A549 (cell line): ENCODE data around the gene CYP2R1. TPM values are rescaled to one million over a fixed set of nuclear protein-coding genes. Genes with fewer than 3 reads are reported as not detected.

Experiments used
- ATAC-seq, 2 experiments: fragments of 200-7000 bp in 1 of 2; fragments of >200 bp in 1 of 2; cut with Nextera tagmentation in 1 of 2; cut with Tn5 transposase in 1 of 2; 3 replicates each; pipeline versions ENCODE4 v1.8.0 to v1.9.1; 2018 to 2020; ENCODE audit warnings: mild to moderate bottlenecking in 1 of 2, moderate library complexity in 1 of 2
- CTCF ChIA-PET: fragments of 300-600 bp; sonication (Branson Sonifier 250); formaldehyde crosslinking; extraction: SDS; loops from one replicate; lab custom pipeline; 2021; ENCODE audit warnings: antibody characterized with exemption, inconsistent platforms; lab: Yijun Ruan, JAX
- POLR2A ChIA-PET: fragments of 350-600 bp; formaldehyde crosslinking; extraction: SDS; loops from one replicate; lab custom pipeline; 2021; ENCODE audit warnings: antibody characterized with exemption, inconsistent platforms; lab: Yijun Ruan, JAX
- DNase-seq, 2 experiments: peaks; one replicate each; pipeline versions ENCODE4 v3.0.0 to v3.0.0-alpha.2; 2011 to 2016; ENCODE audit warnings: low read depth in 1 of 2, low spot score in 1 of 2
- FAIRE-seq: peaks from 2 replicates; lab custom pipeline; 2011; peaks lifted over from hg19 to GRCh38; lab: Jason Lieb, UNC
- H3K27ac ChIP-seq, 2 experiments: fragments of >200 bp; sonication (Bioruptor Twin); formaldehyde crosslinking; 3 replicates each; pipeline ENCODE4 v1.5.1; 2016 to 2017
- H3K4me1 ChIP-seq: fragments of >200 bp; sonication (Bioruptor Twin); formaldehyde crosslinking; 3 replicates; pipeline ENCODE4 v1.6.1; 2016
- H3K4me2 ChIP-seq: fragments of >200 bp; sonication (Bioruptor Twin); formaldehyde crosslinking; 3 replicates; pipeline ENCODE4 v1.6.1; 2016
- H3K4me3 ChIP-seq: fragments of >200 bp; sonication (Bioruptor Twin); formaldehyde crosslinking; 3 replicates; pipeline ENCODE4 v1.5.1; 2016
- H3K9me3 ChIP-seq: fragments of >200 bp; sonication (Bioruptor Twin); formaldehyde crosslinking; 3 replicates; pipeline ENCODE4 v1.6.1; 2016
- BHLHE40 ChIP-seq: IDR thresholded peaks from 2 replicates; pipeline ENCODE4 v1.6.1; 2012; ENCODE audit warnings: low read depth, low read length, inconsistent platforms
- CBX2 ChIP-seq: fragments of 200-600 bp; sonication (generic); IDR thresholded peaks from 2 replicates; pipeline ENCODE4 v1.6.1; 2016; ENCODE audit warnings: low read depth, mild to moderate bottlenecking, borderline replicate concordance
- CBX8 ChIP-seq: fragments of 200-600 bp; sonication (generic); IDR thresholded peaks from 2 replicates; pipeline ENCODE4 v1.6.1; 2016
- CEBPB ChIP-seq, 2 experiments: fragments of >200 bp in 1 of 2; sonication (Bioruptor Twin) in 1 of 2; formaldehyde crosslinking in 1 of 2; IDR thresholded peaks; 2 replicates each; pipeline ENCODE4 v1.6.1; 2012 to 2016
- CTCF ChIP-seq: fragments of >200 bp; sonication (Bioruptor Twin); formaldehyde crosslinking; IDR thresholded peaks from 3 replicates; pipeline ENCODE4 v1.5.1; 2016
- E2F6 ChIP-seq: IDR thresholded peaks from 2 replicates; pipeline ENCODE4 v1.6.1; 2012; ENCODE audit warnings: low read depth, borderline replicate concordance
- EHMT2 ChIP-seq: fragments of 200-600 bp; sonication (generic); IDR thresholded peaks from 2 replicates; pipeline ENCODE4 v1.6.1; 2016; ENCODE audit warnings: antibody characterized with exemption, low read depth, mild to moderate bottlenecking, moderate library complexity
- ELK1 ChIP-seq: fragments of 150-350 bp; IDR thresholded peaks from 2 replicates; pipeline ENCODE4 v1.6.1; 2014; ENCODE audit warnings: low read depth, mild to moderate bottlenecking, low read length
- ESRRA ChIP-seq: fragments of 150-350 bp; IDR thresholded peaks from 2 replicates; pipeline ENCODE4 v1.6.1; 2014; ENCODE audit warnings: mild to moderate bottlenecking, low read length, borderline replicate concordance
- FOSL2 ChIP-seq, 2 experiments: fragments of 450-650 bp in 1 of 2; fragments of >200 bp in 1 of 2; sonication (Bioruptor Twin) in 1 of 2; formaldehyde crosslinking; IDR thresholded peaks; 2 replicates each; pipeline versions ENCODE4 v1.5.0 to v1.6.1; 2016 to 2020; ENCODE audit warnings: mild to moderate bottlenecking in 1 of 2, moderate library complexity in 1 of 2
- FOXS1 ChIP-seq: fragments of 250-450 bp; sonication (Bioruptor Pico); IDR thresholded peaks from 2 replicates; pipeline ENCODE4 v1.5.0; 2020; ENCODE audit warnings: mild to moderate bottlenecking, moderate library complexity
- GATA3 ChIP-seq: IDR thresholded peaks from 2 replicates; pipeline ENCODE4 v1.6.1; 2012; ENCODE audit warnings: borderline replicate concordance
- HDAC2 ChIP-seq: fragments of 200-600 bp; sonication (generic); IDR thresholded peaks from 2 replicates; pipeline ENCODE4 v1.6.1; 2016
- HEYL ChIP-seq: fragments of 250-450 bp; sonication (Bioruptor Pico); IDR thresholded peaks from 2 replicates; pipeline ENCODE4 v1.8.0; 2021; ENCODE audit warnings: mild to moderate bottlenecking, moderate library complexity
- HOXB13 ChIP-seq: fragments of 250-450 bp; sonication (Bioruptor Pico); IDR thresholded peaks from 2 replicates; pipeline ENCODE4 v1.5.0; 2020; ENCODE audit warnings: low read depth, mild to moderate bottlenecking, moderate library complexity
- HOXB5 ChIP-seq: fragments of 250-450 bp; sonication (Bioruptor Pico); IDR thresholded peaks from 2 replicates; pipeline ENCODE4 v1.5.0; 2020; ENCODE audit warnings: mild to moderate bottlenecking, moderate library complexity
- JUNB ChIP-seq: fragments of >200 bp; sonication (Bioruptor Twin); formaldehyde crosslinking; IDR thresholded peaks from 2 replicates; pipeline ENCODE4 v1.6.1; 2016
- MAZ ChIP-seq: fragments of 150-350 bp; IDR thresholded peaks from 2 replicates; pipeline ENCODE4 v1.6.1; 2014; ENCODE audit warnings: antibody characterized with exemption, low read depth, low read length, borderline replicate concordance
- MYC ChIP-seq: IDR thresholded peaks from 2 replicates; pipeline ENCODE4 v1.6.1; 2012; ENCODE audit warnings: mild to moderate bottlenecking, inconsistent platforms, low read length, improper control_type of control experiment, borderline replicate concordance
- PHF8 ChIP-seq: fragments of 200-600 bp; sonication (generic); IDR thresholded peaks from 2 replicates; pipeline ENCODE4 v1.6.1; 2016; ENCODE audit warnings: low read depth, mild to moderate bottlenecking, antibody characterized with exemption, moderate library complexity, borderline replicate concordance
- POLR2A ChIP-seq: IDR thresholded peaks from 2 replicates; pipeline ENCODE4 v1.6.1; 2012; ENCODE audit warnings: mild to moderate bottlenecking, low read length
- POLR2AphosphoS2 ChIP-seq: conservative IDR thresholded peaks from 2 replicates; pipeline ENCODE4 v1.6.1; 2012; ENCODE audit warnings: low read length, improper control_type of control experiment, inconsistent platforms
- RAD21 ChIP-seq, 2 experiments: fragments of >200 bp in 1 of 2; sonication (Bioruptor Twin) in 1 of 2; formaldehyde crosslinking in 1 of 2; IDR thresholded peaks in 1 of 2; conservative IDR thresholded peaks in 1 of 2; 2 replicates in 1 of 2; 3 replicates in 1 of 2; pipeline ENCODE4 v1.6.1; 2012 to 2018; ENCODE audit warnings: inconsistent platforms in 1 of 2
- RCOR1 ChIP-seq: fragments of 150-350 bp; IDR thresholded peaks from 2 replicates; pipeline ENCODE4 v1.6.1; 2014; ENCODE audit warnings: antibody characterized with exemption, low read length, low read depth
- SMC3 ChIP-seq: fragments of >200 bp; sonication (Bioruptor Twin); formaldehyde crosslinking; IDR thresholded peaks from 3 replicates; pipeline ENCODE4 v1.6.1; 2018; ENCODE audit warnings: inconsistent platforms
- TP53 ChIP-seq: fragments of 250-450 bp; sonication (Bioruptor Pico); IDR thresholded peaks from 2 replicates; pipeline ENCODE4 v1.5.0; 2021; ENCODE audit warnings: mild to moderate bottlenecking, moderate library complexity
- USF2 ChIP-seq: fragments of 450-650 bp; IDR thresholded peaks from 2 replicates; pipeline ENCODE4 v1.6.1; 2014; ENCODE audit warnings: antibody characterized with exemption
- WGBS: methylation state at CpG from one replicate; pipeline ENCODE4 v1.1.6; 2017; ENCODE audit errors: missing lambda C conversion rate; 5-methylcytosine and 5-hydroxymethylcytosine counted together
- polyA plus RNA-seq, 4 experiments: library from polyadenylated mRNA; depleted of rRNA in 3 of 4; stranded (reverse); fragments of >200 nt; fragmentation: RNase III in 1 of 4; extraction: RNeasy Plus Mini Kit Qiagen cat#74134 plus additional on column Dnase treatment in 1 of 4; gene quantifications; 2 replicates in 3 of 4; 3 replicates in 1 of 4; pipeline ENCODE4 v1.2.3, GENCODE V29; 2011 to 2017

The CYP2R1 gene
- polyA plus RNA-seq, 2 of the 4 experiments (the other 2 are of a cell fraction) = 16.4 to 37.9 TPM

- TF ChIP-seq CBX8 (no peak), MAZ (no peak), PHF8 (no peak), RCOR1 (no peak), EHMT2 (no peak), HDAC2 (no peak)
Observed at GRCh38 chr11:14930369-14930768, 38.3 kb upstream of the CYP2R1 start (continued).

- ChIA-PET POLR2A (no interaction called here), CTCF (interaction anchor here (1.2 to 1.4 kb wide), 3 partner anchors 9 to 148 kb away, joined by 3 to 5 read pairs (median 4); no protein-coding TSS in a partner anchor)
- H3K4me3 ChIP-seq = no peak overlapping the region
- TF ChIP-seq POLR2A (no peak), GATA3 (no peak), PHF8 (no peak), RAD21 (conservative IDR thresholded peaks at IDR 0.05 in 1 of 2, IDR thresholded peaks at IDR 0.05 in 1 of 2) (no peak), EHMT2 (no peak), TP53 (CRISPR knock-in tag) (no peak)
- H3K27ac ChIP-seq = no peak overlapping the region
- DNase-seq (no peak), FAIRE-seq (no peak), ATAC-seq (no peak)
- 0 out of 3 replicates have a peak, but pooled peaks cover 4% of the 10 kb centered on the region for H3K9me3 ChIP-seq
- H3K4me2 ChIP-seq = no peak overlapping the region
- no peaks in the 10 kb centered on the region for H3K4me1 ChIP-seq
Observed at GRCh38 chr11:14927146-14927545, 35.1 kb upstream of the CYP2R1 start.

- DNase-seq (no peak), FAIRE-seq (no peak), ATAC-seq (no peak)
- H3K4me2 ChIP-seq = no peak overlapping the region
- no peak overlapping the region for H3K4me3 ChIP-seq
- ChIA-PET POLR2A (no interaction called here), CTCF (interaction anchor here (1.2 to 2.3 kb wide), 3 partner anchors 16 to 151 kb away, joined by 3 to 13 read pairs (median 4); partner anchors contain the start of gene CALCB)
- H3K9me3 ChIP-seq = 0 out of 3 replicates have a peak, but pooled peaks cover 4% of the 10 kb centered on the region
- WGBS = 4% methylated on average over 3 of the region's 3 CpGs
- no peak overlapping the region for H3K27ac ChIP-seq
- no peak for TF ChIP-seq FOSL2 (IDR thresholded peaks at IDR 0.05)
- TF ChIP-seq FOSL2 (CRISPR knock-in tag; IDR thresholded peaks at IDR 0.05) = no peak
- no peak for TF ChIP-seq POLR2AphosphoS2
- TF ChIP-seq USF2 = no peak
- TF ChIP-seq HEYL (CRISPR knock-in tag) = no peak
- no peak for TF ChIP-seq TP53 (CRISPR knock-in tag)
- no peak for TF ChIP-seq FOXS1 (CRISPR knock-in tag)
- no peak for TF ChIP-seq CBX8
- TF ChIP-seq CBX2 = no peak
- TF ChIP-seq JUNB = no peak
- TF ChIP-seq HOXB13 = no peak
- TF ChIP-seq SMC3 = no peak
- no peak for TF ChIP-seq CTCF
- TF ChIP-seq MYC = no peak
- TF ChIP-seq HOXB5 (CRISPR knock-in tag) = no peak
- TF ChIP-seq HDAC2 = no peak
- TF ChIP-seq E2F6 = no peak
- TF ChIP-seq ESRRA = no peak
- no peak for TF ChIP-seq BHLHE40
- no peak for TF ChIP-seq CEBPB (IDR thresholded peaks at IDR 0.05)
- TF ChIP-seq ELK1 = no peak
- no peaks in the 10 kb centered on the region for H3K4me1 ChIP-seq
Observed at GRCh38 chr11:14924318-14924717, 32.3 kb upstream of the CYP2R1 start.
